Skeletal muscle cell (primary cell): ENCODE data around the gene FGFR3.

Experiments
- DNase-seq: peaks from one replicate; pipeline ENCODE4 v3.0.0-alpha.2; 2010; ENCODE audit warnings: low read depth
- H3K4me3 ChIP-seq: 2 replicates; pipeline ENCODE4 v1.5.1; 2011; ENCODE audit warnings: low read depth, mild to moderate bottlenecking, control low read depth, low read length, moderate library complexity

FGFR3 gene

DNA sequence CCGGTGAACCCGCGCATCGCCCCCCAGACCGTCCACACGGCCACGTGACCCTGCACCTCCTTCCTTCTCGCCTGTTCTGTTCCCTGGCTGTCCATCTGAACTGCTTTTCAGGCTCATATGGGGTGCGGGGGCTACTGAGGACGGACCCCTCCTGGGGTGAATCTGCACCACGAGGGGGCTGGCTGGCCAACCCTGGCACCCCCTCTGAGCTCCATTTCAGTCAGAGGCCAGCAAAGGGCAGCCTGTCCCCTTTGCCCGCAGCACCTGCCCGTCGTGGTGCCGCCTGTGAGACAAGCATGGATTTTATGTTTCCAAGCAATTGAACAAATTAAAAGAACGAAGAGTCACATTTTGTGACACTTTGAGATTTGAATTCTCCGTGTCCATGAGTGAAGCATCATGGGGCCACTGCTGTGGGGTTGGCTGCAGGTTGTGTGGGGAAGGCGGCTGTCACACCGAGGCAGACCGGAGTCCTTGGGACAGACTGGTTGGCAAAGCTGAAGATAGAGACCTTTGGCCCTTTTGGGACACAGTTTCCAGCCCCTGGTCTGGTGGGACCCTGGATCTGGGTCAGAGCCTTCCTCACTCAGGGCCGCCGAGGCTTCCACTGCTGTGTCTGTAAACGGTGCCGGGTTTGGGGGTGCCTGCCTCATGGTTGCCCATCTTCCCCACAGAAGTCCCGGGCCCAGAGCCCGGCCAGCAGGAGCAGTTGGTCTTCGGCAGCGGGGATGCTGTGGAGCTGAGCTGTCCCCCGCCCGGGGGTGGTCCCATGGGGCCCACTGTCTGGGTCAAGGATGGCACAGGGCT is 5.7 kb downstream of the FGFR3 start:
- H3K4me3 ChIP-seq: no peak overlapping the region
- DNase-seq: no peak

- no peak for DNase-seq
- H3K4me3 ChIP-seq: no peak overlapping the region
Observed at GRCh38 chr4:1799387-1800375, 6.6 kb downstream of the FGFR3 start.

- no peak for DNase-seq
- no peak overlapping the region for H3K4me3 ChIP-seq
Observed at GRCh38 chr4:1800805-1801204, 7.7 kb downstream of the FGFR3 start.

DNA sequence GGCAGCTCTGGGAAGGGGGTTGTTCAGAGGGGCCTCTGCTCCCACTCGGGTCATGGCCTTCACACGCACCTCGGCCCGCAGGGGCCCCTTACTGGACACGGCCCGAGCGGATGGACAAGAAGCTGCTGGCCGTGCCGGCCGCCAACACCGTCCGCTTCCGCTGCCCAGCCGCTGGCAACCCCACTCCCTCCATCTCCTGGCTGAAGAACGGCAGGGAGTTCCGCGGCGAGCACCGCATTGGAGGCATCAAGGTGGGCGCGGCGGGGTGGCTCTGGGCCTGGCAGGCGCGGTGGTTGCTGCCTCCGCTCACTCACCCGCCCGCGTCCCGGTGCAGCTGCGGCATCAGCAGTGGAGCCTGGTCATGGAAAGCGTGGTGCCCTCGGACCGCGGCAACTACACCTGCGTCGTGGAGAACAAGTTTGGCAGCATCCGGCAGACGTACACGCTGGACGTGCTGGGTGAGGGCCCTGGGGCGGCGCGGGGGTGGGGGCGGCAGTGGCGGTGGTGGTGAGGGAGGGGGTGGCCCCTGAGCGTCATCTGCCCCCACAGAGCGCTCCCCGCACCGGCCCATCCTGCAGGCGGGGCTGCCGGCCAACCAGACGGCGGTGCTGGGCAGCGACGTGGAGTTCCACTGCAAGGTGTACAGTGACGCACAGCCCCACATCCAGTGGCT is 8.3 kb downstream of the FGFR3 start:
- DNase-seq: no peak

GRCh38 chr4:1802151-1802715 is 9.1 kb downstream of the FGFR3 start:
- H3K4me3 ChIP-seq: no peak overlapping the region
- DNase-seq: no peak

More for the DNA sequence above, 8.3 kb downstream of the FGFR3 start:
- no peak overlapping the region for H3K4me3 ChIP-seq

DNA sequence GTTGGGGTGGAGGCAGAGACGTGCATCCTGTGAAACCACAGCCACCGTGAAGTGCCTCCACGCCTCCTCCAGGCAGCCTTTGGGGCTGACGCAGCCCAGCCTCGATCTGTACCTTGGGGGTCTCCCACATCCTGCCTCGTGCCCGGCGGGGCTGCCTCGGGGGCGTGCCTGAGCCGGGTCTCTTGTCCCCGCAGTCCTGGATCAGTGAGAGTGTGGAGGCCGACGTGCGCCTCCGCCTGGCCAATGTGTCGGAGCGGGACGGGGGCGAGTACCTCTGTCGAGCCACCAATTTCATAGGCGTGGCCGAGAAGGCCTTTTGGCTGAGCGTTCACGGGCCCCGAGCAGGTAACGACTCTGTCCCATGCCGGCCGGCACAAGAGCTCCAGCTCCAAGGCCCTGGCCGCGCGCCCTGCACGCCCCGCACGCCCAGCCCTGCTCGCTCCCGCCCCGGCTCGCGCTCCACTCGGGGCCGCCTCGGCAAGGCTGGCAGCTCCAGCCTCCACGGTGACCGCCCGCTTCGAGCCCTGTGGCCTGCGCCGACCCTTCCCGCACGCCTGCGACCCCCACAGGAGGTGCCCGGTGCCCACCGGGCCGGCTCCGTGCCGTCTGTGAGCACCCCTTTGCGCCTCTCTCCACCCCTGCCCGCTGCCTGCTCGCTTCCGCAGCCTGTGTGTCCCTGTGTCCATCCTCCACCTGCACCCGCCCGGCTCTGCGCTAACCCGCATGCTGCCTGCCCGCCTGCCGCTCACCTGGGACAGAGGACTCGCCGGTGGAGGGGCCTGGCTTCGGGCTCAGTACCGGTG is 9.8 kb downstream of the FGFR3 start:
- no peak overlapping the region for H3K4me3 ChIP-seq
- no peak for DNase-seq

DNA sequence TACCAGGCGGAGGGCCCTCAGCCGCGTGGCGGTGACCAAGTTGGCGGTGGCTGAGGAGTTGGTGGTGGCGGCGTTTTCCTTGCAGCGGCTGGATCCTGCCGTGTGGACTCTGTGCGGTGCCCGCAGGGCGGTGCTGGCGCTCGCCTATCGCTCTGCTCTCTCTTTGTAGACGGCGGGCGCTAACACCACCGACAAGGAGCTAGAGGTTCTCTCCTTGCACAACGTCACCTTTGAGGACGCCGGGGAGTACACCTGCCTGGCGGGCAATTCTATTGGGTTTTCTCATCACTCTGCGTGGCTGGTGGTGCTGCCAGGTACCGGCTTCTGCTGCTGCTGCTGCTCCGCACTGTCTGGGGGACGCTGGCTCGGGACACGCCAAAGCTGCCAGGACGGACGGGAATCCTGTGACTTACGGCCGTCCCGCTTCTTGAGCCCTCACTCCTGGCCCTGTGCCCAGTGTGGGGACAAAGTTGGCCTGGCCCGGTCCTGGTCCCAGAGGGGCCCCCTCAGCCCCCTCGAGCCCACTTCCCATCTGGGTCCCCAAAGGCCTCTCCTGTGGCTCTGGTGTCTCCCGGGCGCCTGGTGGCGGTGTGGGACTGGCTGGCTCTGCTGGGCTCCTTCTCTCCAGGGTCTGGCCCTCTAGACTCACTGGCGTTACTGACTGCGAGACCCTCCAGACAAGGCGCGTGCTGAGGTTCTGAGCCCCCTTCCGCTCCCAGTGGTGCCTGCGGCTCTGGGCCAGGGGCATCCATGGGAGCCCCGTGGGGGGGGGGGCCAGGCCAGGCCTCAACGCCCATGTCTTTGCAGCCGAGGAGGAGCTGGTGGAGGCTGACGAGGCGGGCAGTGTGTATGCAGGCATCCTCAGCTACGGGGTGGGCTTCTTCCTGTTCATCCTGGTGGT is 10.7 kb downstream of the FGFR3 start:
- no peak for DNase-seq
- H3K4me3 ChIP-seq: no peak overlapping the region

GRCh38 chr4:1804638-1805492 is 11.8 kb downstream of the FGFR3 start:
- no peak for DNase-seq
- H3K4me3 ChIP-seq: no peak overlapping the region

GRCh38 chr4:1805493-1806222 is 12.6 kb downstream of the FGFR3 start:
- DNase-seq: no peak
- no peak overlapping the region for H3K4me3 ChIP-seq

DNA sequence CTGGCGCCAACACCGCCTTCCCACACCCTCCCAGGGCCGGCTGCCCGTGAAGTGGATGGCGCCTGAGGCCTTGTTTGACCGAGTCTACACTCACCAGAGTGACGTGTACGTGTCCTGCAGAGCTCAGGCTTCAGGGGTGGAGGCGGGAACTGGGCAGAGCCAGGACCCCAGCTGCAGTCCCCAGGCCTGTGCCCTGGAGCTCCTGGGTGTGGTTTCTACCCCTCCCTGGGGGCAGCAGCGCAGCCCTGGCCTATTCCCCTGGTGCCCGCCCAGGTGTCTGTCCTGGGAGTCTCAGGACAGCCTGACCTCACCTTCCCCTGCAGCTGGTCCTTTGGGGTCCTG is 13.1 kb downstream of the FGFR3 start:
- DNase-seq: no peak
- no peak overlapping the region for H3K4me3 ChIP-seq

DNA sequence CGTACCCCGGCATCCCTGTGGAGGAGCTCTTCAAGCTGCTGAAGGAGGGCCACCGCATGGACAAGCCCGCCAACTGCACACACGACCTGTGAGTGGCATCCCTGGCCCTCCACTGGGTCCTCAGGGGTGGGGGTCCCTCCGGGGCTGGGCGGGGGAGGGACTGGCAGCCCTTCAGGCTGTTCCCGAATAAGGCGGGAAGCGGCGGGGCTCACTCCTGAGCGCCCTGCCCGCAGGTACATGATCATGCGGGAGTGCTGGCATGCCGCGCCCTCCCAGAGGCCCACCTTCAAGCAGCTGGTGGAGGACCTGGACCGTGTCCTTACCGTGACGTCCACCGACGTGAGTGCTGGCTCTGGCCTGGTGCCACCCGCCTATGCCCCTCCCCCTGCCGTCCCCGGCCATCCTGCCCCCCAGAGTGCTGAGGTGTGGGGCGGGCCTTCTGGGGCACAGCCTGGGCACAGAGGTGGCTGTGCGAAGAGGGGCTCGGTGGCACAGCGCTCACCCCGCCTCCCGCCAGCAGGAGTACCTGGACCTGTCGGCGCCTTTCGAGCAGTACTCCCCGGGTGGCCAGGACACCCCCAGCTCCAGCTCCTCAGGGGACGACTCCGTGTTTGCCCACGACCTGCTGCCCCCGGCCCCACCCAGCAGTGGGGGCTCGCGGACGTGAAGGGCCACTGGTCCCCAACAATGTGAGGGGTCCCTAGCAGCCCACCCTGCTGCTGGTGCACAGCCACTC is 13.7 kb downstream of the FGFR3 start:
- H3K4me3 ChIP-seq: no peak overlapping the region
- no peak for DNase-seq

DNA sequence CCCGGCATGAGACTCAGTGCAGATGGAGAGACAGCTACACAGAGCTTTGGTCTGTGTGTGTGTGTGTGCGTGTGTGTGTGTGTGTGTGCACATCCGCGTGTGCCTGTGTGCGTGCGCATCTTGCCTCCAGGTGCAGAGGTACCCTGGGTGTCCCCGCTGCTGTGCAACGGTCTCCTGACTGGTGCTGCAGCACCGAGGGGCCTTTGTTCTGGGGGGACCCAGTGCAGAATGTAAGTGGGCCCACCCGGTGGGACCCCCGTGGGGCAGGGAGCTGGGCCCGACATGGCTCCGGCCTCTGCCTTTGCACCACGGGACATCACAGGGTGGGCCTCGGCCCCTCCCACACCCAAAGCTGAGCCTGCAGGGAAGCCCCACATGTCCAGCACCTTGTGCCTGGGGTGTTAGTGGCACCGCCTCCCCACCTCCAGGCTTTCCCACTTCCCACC is 14.3 kb downstream of the FGFR3 start:
- H3K4me3 ChIP-seq: no peak overlapping the region
- no peak for DNase-seq

- H3K4me3 ChIP-seq: no peak overlapping the region
- no peak for DNase-seq
Observed at GRCh38 chr4:1808396-1808795, 15.3 kb downstream of the FGFR3 start.

DNA sequence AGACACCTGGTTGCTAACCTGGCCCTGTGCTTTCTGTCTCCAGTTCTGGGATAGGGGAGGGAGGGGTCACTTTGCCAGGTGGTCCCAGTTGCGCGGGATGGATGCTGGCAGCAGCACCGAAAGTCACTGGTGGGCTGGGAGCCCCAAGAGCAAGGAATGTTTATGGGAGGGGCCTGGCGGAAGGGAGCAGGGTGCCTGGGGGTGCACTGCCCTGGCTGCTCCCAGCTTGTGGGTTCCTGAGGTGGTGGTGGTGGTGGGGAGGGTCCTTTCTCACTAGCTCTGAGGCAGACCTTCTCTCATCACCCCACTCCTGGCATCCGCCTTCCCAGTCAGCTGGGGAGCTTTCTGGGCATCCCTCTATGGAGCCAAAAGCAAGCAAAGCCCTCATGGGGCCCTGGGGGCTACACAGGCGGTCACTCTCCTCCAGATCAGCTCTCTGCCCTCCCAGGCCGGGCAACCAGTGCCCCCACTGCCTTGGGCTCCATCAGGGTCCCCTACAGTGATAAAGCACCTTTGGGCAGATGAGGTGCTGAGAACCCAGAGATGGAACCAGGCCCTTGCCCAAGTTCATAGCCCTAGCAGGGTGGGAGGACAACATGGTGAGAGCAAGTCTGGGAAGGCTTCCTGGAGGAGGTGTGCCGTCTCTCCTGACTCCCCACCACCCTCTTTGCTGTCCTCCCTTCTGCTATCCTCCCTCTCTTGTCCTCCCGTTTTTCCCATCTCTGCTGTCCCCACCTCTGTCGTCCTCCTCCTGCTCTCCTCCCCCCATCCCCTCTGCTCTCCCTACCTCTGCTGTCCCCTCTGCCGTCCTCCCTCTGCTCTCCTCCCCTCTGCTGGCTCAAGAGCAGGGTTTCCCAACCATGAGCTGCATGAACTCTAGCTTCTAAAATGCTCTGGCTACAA is 16.0 kb downstream of the FGFR3 start:
- DNase-seq: no peak
- H3K4me3 ChIP-seq: no peak overlapping the region
